Cortex of kidney (tissue), 1 donor: Measurements from ENCODE around the gene SEC11A.
"Not testable (repeated sequence)": the region's sequence is repeated elsewhere in the genome, so short reads cannot be mapped to it uniquely, and the experiment has no call there.

Experiments
- DNase-seq: peaks from one replicate; lab custom pipeline; 2025; lab: John Stamatoyannopoulos, UW

Gene SEC11A

GRCh38 chr15:84737005-84737404 is 21.1 kb upstream of the SEC11A start:
- no peak for DNase-seq

DNA sequence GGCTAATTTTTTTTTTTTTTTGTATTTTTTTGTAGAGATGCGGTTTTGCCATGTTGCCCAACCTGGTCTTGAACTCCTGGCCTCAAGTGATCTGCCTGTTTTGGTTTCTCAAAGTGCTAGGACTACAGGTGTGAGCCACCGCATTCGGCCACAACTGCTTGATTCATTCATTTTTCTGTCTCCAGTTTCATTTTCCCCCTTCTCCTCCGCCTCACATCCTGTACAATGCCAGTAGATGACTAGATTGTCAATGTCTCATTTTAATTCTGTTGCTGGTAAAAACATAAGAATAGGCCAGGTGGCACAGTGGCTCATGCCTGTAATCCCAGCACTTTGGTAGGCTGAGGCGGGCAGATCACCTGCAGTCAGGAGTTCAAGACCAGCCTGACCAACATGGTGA is 20.4 kb upstream of the SEC11A start:
- no peak for DNase-seq

- not testable (repeated sequence) for DNase-seq
These were observed 19.6 kb upstream of the SEC11A start for GRCh38 chr15:84735480-84736061.

DNA sequence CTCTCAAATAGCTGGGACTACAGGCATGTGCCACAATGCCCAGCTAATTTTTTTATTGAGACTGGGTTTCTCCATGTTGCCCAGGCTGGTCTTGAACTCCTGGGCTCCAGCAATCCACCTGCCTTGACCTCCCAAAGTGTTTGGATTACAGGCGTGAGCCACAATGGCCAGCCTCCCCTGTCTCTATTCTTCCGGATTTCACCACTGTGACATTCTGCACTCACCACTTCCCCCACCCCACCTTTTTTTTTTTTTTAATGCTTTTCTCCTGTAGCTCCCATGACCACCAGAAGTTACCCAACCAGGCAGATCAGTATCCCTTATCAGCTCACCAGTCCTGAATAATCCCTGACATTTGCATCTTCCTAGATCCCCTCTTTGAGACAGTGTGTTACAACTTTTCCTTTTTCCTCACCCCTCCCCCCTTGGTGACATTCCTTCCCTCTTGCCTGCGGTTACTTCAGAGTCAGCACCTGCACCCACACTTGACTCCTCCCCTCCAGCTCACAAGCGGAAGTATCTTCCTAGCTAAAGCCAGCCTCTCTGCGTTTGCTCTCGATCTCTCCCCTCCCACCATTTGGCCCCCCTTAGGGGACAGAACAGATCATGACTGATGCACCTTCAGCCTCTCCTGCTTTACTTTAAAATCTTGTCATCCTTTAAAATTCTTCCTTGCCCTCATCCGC is 19.0 kb upstream of the SEC11A start:
- DNase-seq: no peak

- no peak for DNase-seq
These were observed 15.8 kb upstream of the SEC11A start for GRCh38 chr15:84731774-84732173.

DNA sequence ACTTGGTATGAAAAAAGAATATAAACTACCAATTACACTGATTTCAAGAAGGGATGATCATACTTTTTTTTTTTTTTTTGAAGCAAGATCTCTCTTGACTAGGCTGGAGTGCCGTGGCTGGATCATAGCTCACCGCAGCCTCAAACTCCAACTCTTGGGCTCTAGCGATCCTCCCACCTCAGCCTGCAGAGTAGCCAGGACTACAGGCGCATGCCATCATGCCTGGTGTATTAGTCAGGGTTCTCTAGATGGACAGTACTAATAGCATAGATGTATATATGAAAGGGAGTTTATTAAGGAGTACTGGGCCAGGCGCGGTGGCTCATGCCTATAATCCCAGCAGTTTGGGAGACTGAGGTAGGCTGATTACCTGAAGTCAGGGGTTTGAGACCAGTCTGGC is 11.5 kb upstream of the SEC11A start:
- no peak for DNase-seq

DNA sequence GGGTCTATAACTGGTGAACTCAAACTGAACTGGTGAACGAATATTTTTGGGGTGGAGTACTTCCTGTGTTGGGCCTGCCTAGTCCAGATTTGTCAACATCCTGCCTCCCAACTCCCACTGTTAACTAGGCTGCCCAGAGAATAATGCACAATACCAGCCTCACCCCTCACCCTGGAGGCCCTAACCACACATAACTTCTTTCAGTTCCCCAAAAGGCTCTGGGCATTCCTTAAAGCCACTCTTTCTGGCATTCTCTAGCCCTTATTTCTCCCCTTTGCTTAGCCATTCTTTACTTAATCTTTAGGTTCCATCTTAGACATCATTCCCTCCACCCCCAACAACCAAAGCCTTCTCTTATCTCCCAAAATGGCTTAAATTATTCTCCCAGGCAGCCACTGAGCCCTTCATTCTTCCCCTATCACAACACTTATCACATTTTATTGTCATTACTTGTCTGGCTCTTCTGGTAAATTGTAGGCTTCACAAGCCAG is 9.1 kb upstream of the SEC11A start:
- no peak for DNase-seq

DNA sequence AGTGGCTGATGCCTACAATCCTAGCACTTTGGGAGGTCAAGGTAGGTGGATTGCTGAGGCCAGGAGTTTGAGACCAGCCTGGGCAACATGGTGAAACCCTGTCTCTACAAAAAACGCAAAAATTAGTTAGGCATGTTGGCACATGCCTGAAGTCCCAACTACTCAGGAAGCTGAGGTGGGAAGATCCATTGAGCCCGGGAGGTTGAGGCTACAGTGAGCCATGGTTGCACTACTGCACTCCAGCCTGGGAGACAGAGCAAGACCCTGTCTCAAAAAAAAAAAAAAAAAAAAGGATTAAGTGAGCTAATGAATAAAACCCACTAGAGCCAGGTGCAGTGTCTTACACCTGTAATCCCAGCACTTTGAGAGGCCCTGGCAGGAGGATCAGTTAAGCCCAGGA is 6.7 kb upstream of the SEC11A start:
- DNase-seq: no peak

- no peak for DNase-seq
These were observed 5.4 kb upstream of the SEC11A start for GRCh38 chr15:84721371-84721770.

DNA sequence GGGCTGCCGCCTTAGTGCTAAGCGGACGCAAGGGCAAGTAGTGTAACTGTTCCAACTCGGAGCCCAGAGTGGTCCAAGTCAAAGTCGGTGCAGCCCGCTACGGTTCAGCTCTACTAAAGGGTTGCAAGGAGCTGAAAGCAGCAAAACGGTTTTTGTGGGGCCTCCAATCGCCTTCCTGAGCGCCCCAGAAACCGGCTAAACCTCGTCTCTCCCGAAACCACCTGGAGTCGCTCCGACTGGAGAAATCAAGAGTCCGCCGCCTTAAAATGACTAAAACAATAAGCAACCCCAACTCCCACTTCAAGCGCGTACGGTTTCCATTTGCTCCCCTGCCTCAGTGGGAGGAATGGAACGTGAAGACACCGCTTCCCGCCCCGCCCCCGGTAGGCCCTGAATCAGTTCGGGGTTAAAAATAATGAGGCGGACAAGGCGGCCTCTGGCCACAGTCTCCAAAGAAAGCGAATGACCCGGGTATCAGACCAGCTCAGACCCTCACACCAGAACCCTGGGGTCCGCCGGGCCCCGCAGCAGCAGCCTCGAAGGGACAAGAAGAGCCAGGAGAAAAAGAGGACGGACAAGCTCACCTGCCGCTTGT is 401 bp downstream of the SEC11A start:
- DNase-seq: no peak

DNA sequence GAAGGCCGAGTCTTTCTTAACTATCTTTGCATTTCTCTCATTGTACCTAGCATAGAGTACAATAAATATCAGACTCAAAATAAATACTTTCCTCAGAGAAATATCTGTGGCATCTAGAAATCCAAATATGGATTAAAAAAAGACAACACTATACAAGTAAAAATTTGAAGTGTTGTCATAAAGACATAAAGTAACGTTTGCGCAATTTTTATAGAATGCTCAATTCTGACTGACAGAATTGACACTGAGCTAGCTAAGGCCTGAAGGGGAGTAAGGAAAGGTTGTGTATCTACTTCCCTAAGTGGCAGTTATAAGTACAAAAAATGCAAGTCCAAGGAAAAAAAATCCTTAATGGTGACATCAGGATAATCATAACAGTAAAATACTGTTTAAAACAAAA is 1.1 kb downstream of the SEC11A start:
- no peak for DNase-seq

- DNase-seq: no peak
These were observed 1.6 kb downstream of the SEC11A start for GRCh38 chr15:84714372-84714771.

- DNase-seq: no peak
These were observed 12.1 kb downstream of the SEC11A start for GRCh38 chr15:84703808-84704207.

GRCh38 chr15:84702961-84703482 is 12.9 kb downstream of the SEC11A start:
- no peak for DNase-seq

- DNase-seq: no peak
These were observed 16.3 kb downstream of the SEC11A start for GRCh38 chr15:84699538-84700191.

DNA sequence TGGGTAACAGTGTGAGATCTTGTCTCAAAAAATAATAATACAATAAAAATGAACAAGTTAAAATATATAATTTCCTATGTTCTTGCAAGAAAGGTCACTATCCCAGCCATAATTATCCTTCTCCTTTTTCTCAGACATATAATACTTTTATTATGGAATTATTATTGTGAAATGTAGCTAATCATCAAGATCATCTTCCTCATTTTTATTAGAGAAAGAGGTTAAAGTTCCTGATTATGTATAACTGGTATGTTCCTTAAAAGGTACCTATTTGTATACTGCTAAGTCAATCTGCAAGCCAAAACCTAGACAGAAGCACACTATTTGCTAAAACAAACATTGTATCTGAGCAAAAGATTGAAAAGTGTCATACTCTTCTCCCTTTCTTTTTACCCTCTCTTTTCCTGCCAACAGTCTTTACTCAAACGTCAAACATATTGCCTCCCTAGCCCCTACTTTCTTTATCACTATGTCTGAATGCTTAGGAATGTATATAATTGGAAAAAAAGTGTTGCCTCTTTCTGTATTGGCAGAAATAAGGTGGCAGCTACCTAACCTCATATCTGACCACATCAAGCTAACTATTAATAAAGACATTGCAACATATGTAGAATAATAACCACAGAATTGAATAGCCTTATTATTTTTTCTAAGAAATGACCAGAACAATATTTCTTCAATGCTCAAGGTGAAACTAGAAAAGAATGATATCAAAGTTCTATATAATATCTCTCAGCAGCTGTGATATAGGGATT is 18.5 kb downstream of the SEC11A start:
- no peak for DNase-seq

GRCh38 chr15:84696757-84697156 is 19.2 kb downstream of the SEC11A start:
- no peak for DNase-seq

GRCh38 chr15:84690342-84690741 is 25.6 kb downstream of the SEC11A start:
- no peak for DNase-seq

- no peak for DNase-seq
These were observed 26.1 kb downstream of the SEC11A start for GRCh38 chr15:84689858-84690257.

DNA sequence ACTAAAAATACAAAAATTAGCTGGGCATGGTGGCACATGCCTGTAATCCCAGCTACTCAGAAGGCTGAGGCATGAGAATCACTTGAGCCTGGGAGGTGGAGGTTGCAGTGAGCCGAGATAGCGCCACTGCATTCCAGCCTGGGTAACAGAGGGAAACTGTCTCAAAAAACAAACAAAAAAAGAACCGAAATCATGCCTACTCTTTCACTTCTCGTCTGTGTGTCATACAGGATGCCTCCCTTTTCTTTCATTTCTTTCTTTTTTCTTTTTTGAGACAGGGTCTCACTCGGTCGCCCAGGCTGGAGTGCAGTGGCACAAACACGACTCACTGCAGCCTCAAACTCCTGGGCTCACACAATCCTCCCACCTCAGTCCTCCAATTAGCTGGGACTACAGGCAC is 29.5 kb downstream of the SEC11A start:
- not testable (repeated sequence) for DNase-seq

- no peak for DNase-seq
These were observed 30.6 kb downstream of the SEC11A start for GRCh38 chr15:84685304-84685703.

DNA sequence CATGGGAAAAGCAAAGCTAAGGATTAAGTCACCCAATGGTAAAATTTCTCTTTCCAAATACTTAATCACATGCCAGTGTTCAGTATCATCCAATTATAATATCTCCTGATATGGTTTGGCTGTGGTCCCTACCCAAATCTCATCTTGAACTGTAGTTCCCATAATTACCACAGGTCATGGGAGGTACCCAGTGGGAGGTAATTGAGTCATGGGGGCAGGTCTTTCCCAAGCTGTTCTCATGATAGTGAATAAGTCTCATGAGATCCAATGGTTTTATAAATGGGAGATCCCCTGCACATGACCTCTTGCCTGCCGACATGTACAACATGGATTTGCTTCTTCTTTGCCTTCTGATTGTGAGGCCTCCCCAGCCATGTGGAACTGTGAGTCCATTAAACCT is 31.8 kb downstream of the SEC11A start:
- no peak for DNase-seq
